ENCODE data around the gene MOB1B.

Gene MOB1B

GRCh38 chr4:70946939-70947338 lies 44.8 kb downstream of the MOB1B start:
- no peak overlapping the region for H3K18ac ChIP-seq (ENCODE audit: low read length)
- no peak overlapping the region for H4K5ac ChIP-seq (ENCODE audit: low read length)
- H4K8ac ChIP-seq (ENCODE audit: low read depth, low read length), result no peak overlapping the region
- WGBS (ENCODE audit: extremely low coverage, insufficient coverage, low lambda C conversion rate), result no CpG with 5 or more reads among the region's 4 CpGs
- no peak overlapping the region for H2BK15ac ChIP-seq (replicated peaks; ENCODE audit: low read depth)
- peaks cover 18% of the 10 kb centered on the region for H3K79me2 ChIP-seq (ENCODE audit: control insufficient read depth, insufficient read depth, low read length)
- no peak overlapping the region for H3K9ac ChIP-seq (ENCODE audit: low read length)
- H3K23ac ChIP-seq (ENCODE audit: low read length), result no peak overlapping the region
- H2AK5ac ChIP-seq (ENCODE audit: low read length), result no peak overlapping the region
- no peak overlapping the region for H3K4me2 ChIP-seq (ENCODE audit: low read length)
- H3K79me1 ChIP-seq (ENCODE audit: low read length), result peaks cover 7% of the 10 kb centered on the region
- no peak overlapping the region for H3K27ac ChIP-seq (ENCODE audit: low read depth, low read length)
- no peak overlapping the region for H3K56ac ChIP-seq (ENCODE audit: low read length)
- H3K4ac ChIP-seq (ENCODE audit: low read depth, low read length), result no peak overlapping the region
- no peaks in the 10 kb centered on the region for H3K4me1 ChIP-seq (ENCODE audit: control insufficient read depth, low read depth, low read length)
- H2BK5ac ChIP-seq (ENCODE audit: low read length), result no peak overlapping the region
- no peak overlapping the region for H3K4me3 ChIP-seq (ENCODE audit: low read length)
- DNase-seq, result no peak
- H3K36me3 ChIP-seq (ENCODE audit: control insufficient read depth, insufficient read depth, low read length), result no peaks in the 10 kb centered on the region
- no peaks in the 10 kb centered on the region for H3K27me3 ChIP-seq (ENCODE audit: insufficient read depth, low read length, poor library complexity)
- no peak overlapping the region for H2BK120ac ChIP-seq (ENCODE audit: low read depth, low read length)

- peak; percentile 21 for DNase-seq
- Histone ChIP-seq H3K56ac (ENCODE audit: low read length) (no peak overlapping the region), H3K23ac (ENCODE audit: low read length) (no peak overlapping the region), H3K4me1 (ENCODE audit: control insufficient read depth, low read depth, low read length) (no peaks in the 10 kb centered on the region), H3K4me3 (ENCODE audit: low read length) (no peak overlapping the region), H3K27me3 (ENCODE audit: insufficient read depth, low read length, poor library complexity) (no peaks in the 10 kb centered on the region), H3K4me2 (ENCODE audit: low read length) (no peak overlapping the region), H3K79me1 (ENCODE audit: low read length) (peaks cover 6% of the 10 kb centered on the region), H3K4ac (ENCODE audit: low read depth, low read length) (no peak overlapping the region), H2AK5ac (ENCODE audit: low read length) (no peak overlapping the region), H3K36me3 (ENCODE audit: control insufficient read depth, insufficient read depth, low read length) (no peaks in the 10 kb centered on the region), H4K5ac (ENCODE audit: low read length) (no peak overlapping the region), H2BK120ac (ENCODE audit: low read depth, low read length) (no peak overlapping the region), H3K9ac (ENCODE audit: low read length) (no peak overlapping the region), H2BK15ac (replicated peaks; ENCODE audit: low read depth) (no peak overlapping the region), H3K18ac (ENCODE audit: low read length) (no peak overlapping the region), H3K79me2 (ENCODE audit: control insufficient read depth, insufficient read depth, low read length) (peaks cover 17% of the 10 kb centered on the region), H3K27ac (ENCODE audit: low read depth, low read length) (no peak overlapping the region), H4K8ac (ENCODE audit: low read depth, low read length) (no peak overlapping the region), H2BK5ac (ENCODE audit: low read length) (no peak overlapping the region)
- no CpG with 5 or more reads among the region's 5 CpGs for WGBS (ENCODE audit: extremely low coverage, insufficient coverage, low lambda C conversion rate)
These were observed 46.6 kb downstream of the MOB1B start for GRCh38 chr4:70948665-70949260.

GRCh38 chr4:70954032-70954431 lies 51.9 kb downstream of the MOB1B start:
- no peak overlapping the region for H3K27ac ChIP-seq (ENCODE audit: low read depth, low read length)
- no peak overlapping the region for H2BK120ac ChIP-seq (ENCODE audit: low read depth, low read length)
- H2AK5ac ChIP-seq (ENCODE audit: low read length), result no peak overlapping the region
- no peak overlapping the region for H3K56ac ChIP-seq (ENCODE audit: low read length)
- H3K27me3 ChIP-seq (ENCODE audit: insufficient read depth, low read length, poor library complexity), result no peaks in the 10 kb centered on the region
- H3K18ac ChIP-seq (ENCODE audit: low read length), result no peak overlapping the region
- no peak overlapping the region for H2BK5ac ChIP-seq (ENCODE audit: low read length)
- no peaks in the 10 kb centered on the region for H3K4me1 ChIP-seq (ENCODE audit: control insufficient read depth, low read depth, low read length)
- no peak overlapping the region for H3K4ac ChIP-seq (ENCODE audit: low read depth, low read length)
- H3K79me2 ChIP-seq (ENCODE audit: control insufficient read depth, insufficient read depth, low read length), result peaks cover 12% of the 10 kb centered on the region
- no peak overlapping the region for H4K8ac ChIP-seq (ENCODE audit: low read depth, low read length)
- no peak overlapping the region for H3K9ac ChIP-seq (ENCODE audit: low read length)
- H2BK15ac ChIP-seq (replicated peaks; ENCODE audit: low read depth), result no peak overlapping the region
- no peak for DNase-seq
- H3K23ac ChIP-seq (ENCODE audit: low read length), result no peak overlapping the region
- H3K36me3 ChIP-seq (ENCODE audit: control insufficient read depth, insufficient read depth, low read length), result no peaks in the 10 kb centered on the region
- no peak overlapping the region for H3K4me3 ChIP-seq (ENCODE audit: low read length)
- WGBS (ENCODE audit: extremely low coverage, insufficient coverage, low lambda C conversion rate), result no CpG with 5 or more reads among the region's 1 CpG
- peaks cover 6% of the 10 kb centered on the region for H3K79me1 ChIP-seq (ENCODE audit: low read length)
- no peak overlapping the region for H4K5ac ChIP-seq (ENCODE audit: low read length)
- H3K4me2 ChIP-seq (ENCODE audit: low read length), result no peak overlapping the region

GRCh38 chr4:70956549-70957210 lies 54.5 kb downstream of the MOB1B start:
- Histone ChIP-seq H3K36me3 (ENCODE audit: control insufficient read depth, insufficient read depth, low read length) (no peaks in the 10 kb centered on the region), H3K4ac (ENCODE audit: low read depth, low read length) (no peak overlapping the region), H3K79me2 (ENCODE audit: control insufficient read depth, insufficient read depth, low read length) (peaks cover 2% of the 10 kb centered on the region), H2BK5ac (ENCODE audit: low read length) (no peak overlapping the region), H3K79me1 (ENCODE audit: low read length) (peaks cover 3% of the 10 kb centered on the region), H3K27me3 (ENCODE audit: insufficient read depth, low read length, poor library complexity) (no peaks in the 10 kb centered on the region), H3K4me3 (ENCODE audit: low read length) (no peak overlapping the region), H4K8ac (ENCODE audit: low read depth, low read length) (no peak overlapping the region), H2AK5ac (ENCODE audit: low read length) (no peak overlapping the region), H2BK120ac (ENCODE audit: low read depth, low read length) (no peak overlapping the region), H3K56ac (ENCODE audit: low read length) (no peak overlapping the region), H3K18ac (ENCODE audit: low read length) (no peak overlapping the region), H3K23ac (ENCODE audit: low read length) (no peak overlapping the region), H3K4me2 (ENCODE audit: low read length) (no peak overlapping the region), H3K27ac (ENCODE audit: low read depth, low read length) (no peak overlapping the region), H3K4me1 (ENCODE audit: control insufficient read depth, low read depth, low read length) (no peaks in the 10 kb centered on the region), H4K5ac (ENCODE audit: low read length) (no peak overlapping the region), H2BK15ac (replicated peaks; ENCODE audit: low read depth) (no peak overlapping the region), H3K9ac (ENCODE audit: low read length) (no peak overlapping the region)
- WGBS (ENCODE audit: extremely low coverage, insufficient coverage, low lambda C conversion rate), result no CpG with 5 or more reads among the region's 5 CpGs
- no peak for DNase-seq

- no peaks in the 10 kb centered on the region for H3K4me1 ChIP-seq (ENCODE audit: control insufficient read depth, low read depth, low read length)
- H3K4me2 ChIP-seq (ENCODE audit: low read length), result no peak overlapping the region
- no peak overlapping the region for H3K4me3 ChIP-seq (ENCODE audit: low read length)
- no peak overlapping the region for H3K27ac ChIP-seq (ENCODE audit: low read depth, low read length)
- no peak overlapping the region for H3K9ac ChIP-seq (ENCODE audit: low read length)
- H2BK120ac ChIP-seq (ENCODE audit: low read depth, low read length), result no peak overlapping the region
- H3K79me2 ChIP-seq (ENCODE audit: control insufficient read depth, insufficient read depth, low read length), result peaks cover 2% of the 10 kb centered on the region
- H3K27me3 ChIP-seq (ENCODE audit: insufficient read depth, low read length, poor library complexity), result no peaks in the 10 kb centered on the region
- H3K4ac ChIP-seq (ENCODE audit: low read depth, low read length), result no peak overlapping the region
- no CpG with 5 or more reads among the region's 3 CpGs for WGBS (ENCODE audit: extremely low coverage, insufficient coverage, low lambda C conversion rate)
- H2BK5ac ChIP-seq (ENCODE audit: low read length), result no peak overlapping the region
- H3K18ac ChIP-seq (ENCODE audit: low read length), result no peak overlapping the region
- no peak overlapping the region for H4K5ac ChIP-seq (ENCODE audit: low read length)
- H2BK15ac ChIP-seq (replicated peaks; ENCODE audit: low read depth), result no peak overlapping the region
- no peak overlapping the region for H4K8ac ChIP-seq (ENCODE audit: low read depth, low read length)
- no peaks in the 10 kb centered on the region for H3K36me3 ChIP-seq (ENCODE audit: control insufficient read depth, insufficient read depth, low read length)
- H3K56ac ChIP-seq (ENCODE audit: low read length), result no peak overlapping the region
- H3K23ac ChIP-seq (ENCODE audit: low read length), result no peak overlapping the region
- DNase-seq, result no peak
- peaks cover 3% of the 10 kb centered on the region for H3K79me1 ChIP-seq (ENCODE audit: low read length)
- no peak overlapping the region for H2AK5ac ChIP-seq (ENCODE audit: low read length)
These were observed 56.5 kb downstream of the MOB1B start for GRCh38 chr4:70958681-70959080.

GRCh38 chr4:70969076-70969475 lies 66.9 kb downstream of the MOB1B start:
- Histone ChIP-seq H2AK5ac (ENCODE audit: low read length) (no peak overlapping the region), H3K4ac (ENCODE audit: low read depth, low read length) (no peak overlapping the region), H3K4me2 (ENCODE audit: low read length) (no peak overlapping the region), H2BK120ac (ENCODE audit: low read depth, low read length) (no peak overlapping the region), H3K18ac (ENCODE audit: low read length) (no peak overlapping the region), H4K8ac (ENCODE audit: low read depth, low read length) (no peak overlapping the region), H3K79me1 (ENCODE audit: low read length) (no peaks in the 10 kb centered on the region), H4K5ac (ENCODE audit: low read length) (no peak overlapping the region), H3K79me2 (ENCODE audit: control insufficient read depth, insufficient read depth, low read length) (no peaks in the 10 kb centered on the region), H3K23ac (ENCODE audit: low read length) (no peak overlapping the region), H3K56ac (ENCODE audit: low read length) (no peak overlapping the region), H3K4me3 (ENCODE audit: low read length) (no peak overlapping the region), H3K4me1 (ENCODE audit: control insufficient read depth, low read depth, low read length) (no peaks in the 10 kb centered on the region), H3K27ac (ENCODE audit: low read depth, low read length) (no peak overlapping the region), H3K27me3 (ENCODE audit: insufficient read depth, low read length, poor library complexity) (no peaks in the 10 kb centered on the region), H2BK15ac (replicated peaks; ENCODE audit: low read depth) (no peak overlapping the region), H2BK5ac (ENCODE audit: low read length) (no peak overlapping the region), H3K9ac (ENCODE audit: low read length) (no peak overlapping the region), H3K36me3 (ENCODE audit: control insufficient read depth, insufficient read depth, low read length) (no peaks in the 10 kb centered on the region)
- no peak for DNase-seq
- WGBS (ENCODE audit: extremely low coverage, insufficient coverage, low lambda C conversion rate), result no CpG with 5 or more reads among the region's 7 CpGs

Data from mesendoderm (in vitro differentiated cells).